ENCODE results near the gene PIGL.
"Not testable (repeated sequence)": the region's sequence is repeated elsewhere in the genome, so short reads cannot be mapped to it uniquely, and the experiment has no call there.

The PIGL gene

GRCh38 chr17:16217002-16217635 lies at the start of gene PIGL:
Gene PIGL (plus strand): TSS chr17:16217210. CDS start chr17:16217227, 17 bp downstream.
- peak; percentile 36 to 94 (median 80) for DNase-seq

GRCh38 chr17:16171613-16172012 lies 45.4 kb upstream of the PIGL start:
- no peak for DNase-seq

- DNase-seq = no peak
Observed at GRCh38 chr17:16178836-16179235, 38.2 kb upstream of the PIGL start.

- no peak for DNase-seq
Observed at GRCh38 chr17:16181581-16181980, 35.4 kb upstream of the PIGL start.

GRCh38 chr17:16187642-16188041 lies 29.4 kb upstream of the PIGL start:
- no peak for DNase-seq

- no peak for DNase-seq
Observed at GRCh38 chr17:16189791-16190348, 27.1 kb upstream of the PIGL start.

GRCh38 chr17:16190703-16191360 lies 26.2 kb upstream of the PIGL start:
- DNase-seq = no peak

GRCh38 chr17:16191604-16192003 lies 25.4 kb upstream of the PIGL start:
- DNase-seq = no peak

GRCh38 chr17:16194307-16194835 lies 22.6 kb upstream of the PIGL start:
- not testable (repeated sequence) for DNase-seq

- DNase-seq = no peak
Observed at GRCh38 chr17:16197276-16197675, 19.7 kb upstream of the PIGL start.

GRCh38 chr17:16199093-16199492 lies 17.9 kb upstream of the PIGL start:
- no peak for DNase-seq

- DNase-seq = not testable (repeated sequence)
Observed at GRCh38 chr17:16201693-16202131, 15.3 kb upstream of the PIGL start.

- peak in 1 of 51 donors; percentile 13 for DNase-seq
Observed at GRCh38 chr17:16202554-16203500, 14.2 kb upstream of the PIGL start.

- DNase-seq = not testable (repeated sequence)
Observed at GRCh38 chr17:16204763-16205162, 12.2 kb upstream of the PIGL start.

- DNase-seq = no peak
Observed at GRCh38 chr17:16211590-16211989, 5.4 kb upstream of the PIGL start.

GRCh38 chr17:16212793-16213192 lies 4.2 kb upstream of the PIGL start:
- no peak for DNase-seq

- peak in 3 of 51 donors; percentile 49 to 69 (median 63) for DNase-seq
Observed at GRCh38 chr17:16214190-16215001, 2.6 kb upstream of the PIGL start.

- peak in 26 of 51 donors; percentile 11 to 80 (median 47) for DNase-seq
Observed at GRCh38 chr17:16215002-16215272, 2.1 kb upstream of the PIGL start.

GRCh38 chr17:16215273-16215964 lies 1.6 kb upstream of the PIGL start, which contains the start of gene NCOR1:
Gene NCOR1 (minus strand): TSS chr17:16215534. CDS start chr17:16194569, 20,965 bp downstream.
- peak; percentile 42 to 91 (median 83) for DNase-seq

- DNase-seq = peak in 10 of 51 donors; percentile 30 to 71 (median 50)
Observed at GRCh38 chr17:16215965-16216316, 1.1 kb upstream of the PIGL start.
